GM19193 (cell line): ENCODE data around the gene ZNF81.

ENCODE experiments used
- POLR2A ChIP-seq: IDR thresholded peaks from 4 replicates; pipeline ENCODE4 v1.6.1; 2011; ENCODE audit not compliant: insufficient read depth, insufficient read length; ENCODE audit errors: extremely low read depth

Gene ZNF81

GRCh38 chrX:47838361-47838760 is 1.7 kb downstream of the ZNF81 start:
- TF ChIP-seq POLR2A = no peak

- no peak for TF ChIP-seq POLR2A
Observed at GRCh38 chrX:47840111-47840510, 3.4 kb downstream of the ZNF81 start.

- no peak for TF ChIP-seq POLR2A
Observed at GRCh38 chrX:47843363-47843762, 6.7 kb downstream of the ZNF81 start.

DNA sequence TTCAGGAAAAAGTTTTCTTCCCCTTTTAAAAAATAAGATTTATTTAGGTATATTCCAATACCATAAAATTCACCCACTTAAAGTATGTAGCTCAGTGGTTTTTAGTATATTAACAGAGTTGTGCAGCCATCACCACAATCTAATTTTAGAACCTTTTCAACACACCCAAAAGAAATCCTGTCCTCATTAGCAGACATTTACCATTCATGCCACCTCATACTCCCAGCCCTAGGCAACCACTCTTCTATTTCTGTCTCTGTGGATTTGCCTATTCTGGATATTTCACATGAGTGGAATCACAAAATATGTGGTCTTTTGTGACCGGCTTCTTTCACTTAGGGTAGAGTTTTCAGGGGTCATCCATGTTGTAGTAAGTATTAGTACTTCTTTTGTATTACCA is 7.4 kb downstream of the ZNF81 start:
- no peak for TF ChIP-seq POLR2A

GRCh38 chrX:47846040-47846439 is 9.3 kb downstream of the ZNF81 start:
- TF ChIP-seq POLR2A = no peak

- TF ChIP-seq POLR2A = no peak
Observed at GRCh38 chrX:47849778-47850177, 13.1 kb downstream of the ZNF81 start.

DNA sequence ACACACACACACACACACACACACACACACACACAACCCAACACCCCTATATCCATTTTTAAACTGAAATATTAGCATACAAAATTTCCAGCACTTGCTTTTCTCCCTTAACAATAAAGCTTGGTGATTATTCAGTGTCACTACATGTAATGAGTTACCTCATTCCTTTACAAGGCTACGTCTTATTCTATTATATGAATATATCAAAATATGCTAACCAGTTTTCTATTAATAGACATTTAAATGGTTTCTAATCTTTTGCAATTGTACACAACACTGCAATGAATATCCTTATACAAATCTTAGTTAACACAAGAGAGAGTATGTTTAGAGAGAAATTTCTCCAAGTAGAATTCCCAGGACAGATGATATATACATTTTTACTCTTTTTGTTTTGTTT is 14.2 kb downstream of the ZNF81 start:
- no peak for TF ChIP-seq POLR2A

GRCh38 chrX:47854474-47854873 is 17.8 kb downstream of the ZNF81 start:
- no peak for TF ChIP-seq POLR2A

- no peak for TF ChIP-seq POLR2A
Observed at GRCh38 chrX:47859686-47860085, 23.0 kb downstream of the ZNF81 start.

GRCh38 chrX:47862680-47863079 is 26.0 kb downstream of the ZNF81 start:
- TF ChIP-seq POLR2A = no peak

DNA sequence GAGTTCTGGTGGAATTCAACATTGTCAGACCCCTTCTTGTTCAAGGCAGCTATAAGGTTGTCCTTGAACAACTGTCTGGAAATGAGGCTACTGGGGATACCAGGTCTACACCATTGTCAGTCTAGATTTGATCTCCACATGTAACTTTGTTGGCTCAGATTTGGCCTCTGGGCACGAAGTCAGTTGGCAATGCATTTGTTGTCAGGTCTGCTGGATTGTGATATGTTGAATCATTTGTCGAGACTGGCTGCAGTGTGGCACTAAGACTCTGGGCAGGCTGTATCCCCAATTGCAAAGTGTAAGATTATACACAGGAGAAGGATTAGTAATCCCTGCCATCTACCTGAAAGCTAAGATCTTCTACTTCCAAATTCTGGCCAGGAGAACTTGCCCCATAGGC is 26.5 kb downstream of the ZNF81 start:
- no peak for TF ChIP-seq POLR2A

- no peak for TF ChIP-seq POLR2A
Observed at GRCh38 chrX:47864300-47864699, 27.6 kb downstream of the ZNF81 start.

GRCh38 chrX:47864785-47865184 is 28.1 kb downstream of the ZNF81 start:
- TF ChIP-seq POLR2A = no peak

DNA sequence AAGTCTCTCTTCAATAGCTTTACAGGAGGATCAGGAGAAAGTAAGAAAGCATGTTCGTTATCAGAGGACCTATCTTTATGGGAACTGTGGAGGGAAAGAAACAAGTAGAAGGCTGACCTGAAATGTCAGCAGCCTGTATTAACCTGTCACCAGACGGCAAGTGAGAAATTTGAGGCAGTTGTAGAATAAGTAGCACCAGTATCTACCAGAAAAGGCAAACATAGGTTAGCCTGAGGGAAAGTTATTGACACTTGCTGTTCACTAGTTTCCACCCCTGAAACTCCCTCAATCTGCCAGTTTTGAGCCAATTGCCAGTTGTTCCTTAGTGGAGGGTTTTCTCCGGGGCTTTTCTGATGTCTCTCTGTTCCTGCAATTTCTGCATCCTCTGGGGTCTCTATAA is 36.4 kb downstream of the ZNF81 start:
- no peak for TF ChIP-seq POLR2A

GRCh38 chrX:47877327-47877726 is 40.6 kb downstream of the ZNF81 start:
- no peak for TF ChIP-seq POLR2A

- TF ChIP-seq POLR2A = no peak
Observed at GRCh38 chrX:47878198-47878597, 41.5 kb downstream of the ZNF81 start.

DNA sequence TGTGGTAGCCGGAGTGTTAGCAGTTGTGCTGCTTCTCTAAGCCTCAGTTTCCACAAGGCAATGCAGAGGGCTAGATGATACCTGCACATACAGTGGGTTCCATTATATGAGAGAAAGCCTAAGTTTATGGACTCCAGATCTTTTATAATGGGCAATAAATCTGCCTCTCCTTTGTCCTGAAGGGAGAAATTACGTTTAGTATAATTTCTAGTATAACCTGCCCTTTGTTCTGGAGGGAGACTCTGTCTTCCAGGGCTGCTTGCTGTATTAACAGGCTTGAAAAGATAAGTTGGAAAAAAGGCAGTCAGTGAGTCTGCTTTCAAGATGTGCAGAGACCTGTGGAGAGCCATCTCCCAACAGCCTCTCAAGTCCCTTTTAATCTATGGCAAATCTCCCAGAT is 42.8 kb downstream of the ZNF81 start:
- TF ChIP-seq POLR2A = no peak
